GM19397 (cell line): ENCODE measurements around the gene MAGIX.
"Not testable (repeated sequence)": the region's sequence is repeated elsewhere in the genome, so short reads cannot be mapped to it uniquely, and the experiment has no call there.

Source experiments
- ATAC-seq: cut with Tn5 transposase; IDR thresholded peaks from one replicate; pipeline ENCODE4 v1.9.1; 2021; ENCODE audit warnings: mild to moderate bottlenecking, moderate library complexity; ENCODE audit not compliant: unreplicated experiment

Gene MAGIX

GRCh38 chrX:49162620-49163019 lies at the start of gene MAGIX:
Gene MAGIX, plus strand, starts transcription at chrX:49162758. Its CDS starts 132 bp downstream, at chrX:49162890.
- ATAC-seq = no peak

GRCh38 chrX:49116076-49116475 lies 46.5 kb upstream of the MAGIX start:
- ATAC-seq = no peak

DNA sequence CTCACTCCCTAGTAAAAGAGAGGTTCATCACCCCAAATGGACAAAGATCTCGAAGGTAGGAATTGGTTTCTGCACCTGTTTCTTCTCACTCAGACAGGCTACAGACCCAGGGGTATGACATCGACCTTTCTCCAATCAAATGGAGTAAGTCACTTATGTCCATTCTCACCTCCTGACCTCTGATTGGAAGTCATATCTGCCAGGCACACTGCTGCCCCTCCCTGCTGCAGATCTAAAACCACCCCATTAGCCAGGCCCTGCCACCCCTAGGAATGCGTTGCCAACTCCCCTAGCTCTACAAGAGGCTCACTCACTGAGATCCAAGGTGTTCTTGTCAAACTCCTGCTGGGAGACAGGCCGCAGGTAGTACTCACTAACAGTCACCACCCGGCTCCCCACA lies 45.8 kb upstream of the MAGIX start:
- no peak for ATAC-seq

DNA sequence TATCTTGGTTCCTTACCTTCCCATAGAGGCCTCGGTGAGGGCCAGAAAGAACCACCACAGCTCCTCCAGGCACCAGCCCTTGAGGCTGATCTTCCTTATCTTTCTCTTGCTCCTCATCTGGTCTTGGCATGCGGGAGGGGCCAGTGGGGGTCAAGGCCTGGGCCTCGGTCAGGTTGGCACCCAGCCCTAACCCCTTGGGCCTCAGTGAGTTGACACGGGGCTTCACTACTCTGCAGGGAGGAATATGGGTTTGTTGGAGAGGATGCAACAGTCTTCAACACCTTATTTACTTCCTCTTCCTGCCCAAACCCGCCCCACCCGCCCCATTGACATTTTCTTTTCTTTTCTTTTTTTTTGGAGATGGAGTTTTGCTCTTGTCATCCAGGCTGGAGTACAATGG lies 45.0 kb upstream of the MAGIX start:
- no peak for ATAC-seq

DNA sequence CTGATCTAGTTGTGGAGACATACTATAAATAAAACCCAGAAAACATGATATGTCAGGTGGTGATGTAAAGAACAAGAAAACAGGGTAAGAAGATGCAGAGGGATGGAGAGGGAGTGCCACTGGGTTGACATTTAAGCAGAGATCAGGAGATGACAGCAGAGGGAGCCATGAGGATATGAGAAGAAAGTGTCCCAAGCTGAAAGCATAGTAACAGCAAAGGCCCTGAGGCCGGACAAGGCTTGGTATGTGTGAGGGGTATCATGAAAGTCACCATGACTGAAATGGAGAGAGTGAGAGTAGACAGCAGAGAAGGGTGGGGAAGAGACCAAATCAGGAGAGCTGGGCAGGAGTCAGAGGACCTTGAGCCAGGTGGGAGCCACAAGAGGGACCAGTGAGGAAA lies 42.5 kb upstream of the MAGIX start:
- no peak for ATAC-seq

DNA sequence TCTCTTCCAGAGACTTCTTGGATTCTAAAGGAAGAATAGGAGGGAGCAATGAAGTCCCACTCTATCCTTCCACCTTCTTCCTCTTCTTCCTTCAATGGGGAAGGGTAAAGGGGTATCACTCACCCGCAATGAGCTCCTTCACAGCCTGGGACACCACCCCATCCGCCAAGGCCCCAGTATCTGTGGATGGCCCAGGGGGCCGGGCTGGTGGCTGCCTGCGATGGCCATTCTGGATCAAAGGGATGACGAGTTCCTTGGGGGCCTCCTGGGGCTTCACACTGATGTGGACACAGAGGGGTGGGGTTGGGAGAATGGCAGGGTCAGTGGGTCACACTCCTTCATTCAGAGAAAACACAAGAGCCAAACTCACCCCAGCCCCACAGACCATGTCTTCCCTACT lies 40.1 kb upstream of the MAGIX start:
- ATAC-seq = no peak

- ATAC-seq = not testable (repeated sequence)
These were observed 34.8 kb upstream of the MAGIX start for GRCh38 chrX:49127742-49128258.

DNA sequence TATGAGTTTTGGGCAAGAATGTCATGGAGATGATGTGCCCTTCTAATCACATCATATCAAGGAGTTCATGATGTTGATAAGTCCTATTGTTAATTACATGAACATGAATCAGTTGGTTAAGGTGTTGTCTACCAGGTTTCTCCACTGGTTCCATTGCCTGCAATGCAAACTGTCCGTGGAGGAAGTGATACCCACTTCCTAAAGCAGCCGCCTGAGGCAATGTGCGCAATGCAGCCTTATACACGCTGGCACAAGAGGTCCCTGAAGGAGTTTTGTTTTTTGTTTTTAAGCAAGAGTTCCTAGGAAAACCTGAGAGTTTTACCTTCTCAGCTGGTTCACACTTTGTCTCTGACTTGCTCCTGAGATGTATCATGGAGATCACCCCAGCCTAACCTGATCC lies 33.1 kb upstream of the MAGIX start:
- ATAC-seq = no peak

DNA sequence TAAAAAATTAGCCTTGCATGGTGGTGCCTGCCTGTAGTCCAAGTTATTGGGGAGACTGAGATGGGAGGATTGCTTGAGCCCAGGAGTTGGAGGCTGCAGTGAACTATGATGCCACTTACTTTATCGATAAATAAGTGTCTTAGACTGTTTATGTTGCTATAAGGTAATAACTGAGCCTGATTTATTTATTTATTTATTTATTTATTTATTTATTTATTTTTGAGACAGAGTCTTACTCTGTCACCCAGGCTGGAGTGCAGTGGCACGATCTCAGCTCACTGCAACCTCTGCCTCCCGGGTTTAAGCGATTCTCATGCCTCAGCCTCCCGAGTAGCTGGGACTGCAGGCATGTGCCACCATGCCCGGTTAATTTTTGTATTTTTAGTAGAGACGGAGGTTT lies 30.3 kb upstream of the MAGIX start:
- not testable (repeated sequence) for ATAC-seq

- no peak for ATAC-seq
These were observed 28.8 kb upstream of the MAGIX start for GRCh38 chrX:49133759-49134158.

GRCh38 chrX:49137492-49137891 lies 25.1 kb upstream of the MAGIX start:
- no peak for ATAC-seq

GRCh38 chrX:49139713-49140112 lies 22.8 kb upstream of the MAGIX start:
- ATAC-seq = no peak

DNA sequence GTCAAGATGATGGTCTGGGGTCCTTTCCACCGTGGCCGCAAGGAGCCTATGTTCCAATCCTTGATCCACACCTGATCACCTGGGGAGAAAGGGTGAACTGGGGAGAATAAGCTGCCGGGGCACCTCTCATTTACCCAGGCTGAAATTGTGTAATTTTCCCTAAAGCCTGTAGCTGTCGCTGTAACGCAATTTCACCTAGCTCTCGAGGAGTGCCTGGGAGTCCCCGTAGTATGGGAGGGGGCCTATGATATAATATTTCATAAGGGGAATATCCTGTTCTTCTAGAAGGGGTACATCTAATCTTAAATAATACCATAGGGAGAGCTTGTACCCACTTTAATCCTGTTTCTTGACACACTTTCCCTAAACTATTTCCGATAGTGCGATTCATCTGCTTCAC lies 20.3 kb upstream of the MAGIX start:
- not testable (repeated sequence) for ATAC-seq

DNA sequence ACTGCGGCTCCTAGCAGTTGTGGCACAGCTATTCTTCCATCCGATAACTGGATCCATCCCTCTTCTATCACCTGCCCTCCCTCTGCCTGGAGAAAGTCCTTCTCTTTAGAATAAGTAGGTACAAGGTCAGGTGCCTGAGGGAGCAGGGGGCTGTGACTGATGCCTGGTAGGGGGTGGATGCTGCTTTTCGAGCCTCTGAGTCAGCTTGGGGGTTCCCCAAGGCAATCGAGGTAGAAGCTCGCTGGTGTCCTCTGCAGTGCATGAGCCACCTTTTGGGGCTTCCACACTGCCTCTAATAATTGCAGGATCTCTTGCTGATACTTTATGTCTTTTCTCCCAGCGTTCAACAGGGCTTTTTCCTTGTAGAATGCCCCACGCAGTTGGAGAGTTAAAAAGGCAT lies 19.4 kb upstream of the MAGIX start:
- ATAC-seq = not testable (repeated sequence)

- no peak for ATAC-seq
These were observed 15.3 kb upstream of the MAGIX start for GRCh38 chrX:49147282-49147681.

DNA sequence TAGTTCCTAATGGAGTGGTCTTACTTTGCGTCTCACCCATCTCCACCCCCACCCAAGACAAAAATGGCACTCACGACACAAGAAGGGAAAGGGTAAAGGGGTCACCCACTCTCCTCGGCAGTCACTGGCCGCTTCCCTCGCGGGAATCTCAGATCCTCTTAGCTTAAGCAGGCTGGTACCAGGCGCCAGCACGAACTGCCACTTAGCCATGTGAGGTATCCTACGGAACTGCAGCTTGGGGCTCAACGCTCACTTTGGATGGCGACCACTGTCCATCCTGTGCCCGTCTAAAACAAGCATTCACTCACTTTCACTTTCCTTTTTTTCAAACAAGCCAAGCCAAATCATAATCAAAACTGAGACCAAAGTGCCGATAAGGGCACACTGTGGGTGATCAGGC lies 14.6 kb upstream of the MAGIX start:
- ATAC-seq = no peak

DNA sequence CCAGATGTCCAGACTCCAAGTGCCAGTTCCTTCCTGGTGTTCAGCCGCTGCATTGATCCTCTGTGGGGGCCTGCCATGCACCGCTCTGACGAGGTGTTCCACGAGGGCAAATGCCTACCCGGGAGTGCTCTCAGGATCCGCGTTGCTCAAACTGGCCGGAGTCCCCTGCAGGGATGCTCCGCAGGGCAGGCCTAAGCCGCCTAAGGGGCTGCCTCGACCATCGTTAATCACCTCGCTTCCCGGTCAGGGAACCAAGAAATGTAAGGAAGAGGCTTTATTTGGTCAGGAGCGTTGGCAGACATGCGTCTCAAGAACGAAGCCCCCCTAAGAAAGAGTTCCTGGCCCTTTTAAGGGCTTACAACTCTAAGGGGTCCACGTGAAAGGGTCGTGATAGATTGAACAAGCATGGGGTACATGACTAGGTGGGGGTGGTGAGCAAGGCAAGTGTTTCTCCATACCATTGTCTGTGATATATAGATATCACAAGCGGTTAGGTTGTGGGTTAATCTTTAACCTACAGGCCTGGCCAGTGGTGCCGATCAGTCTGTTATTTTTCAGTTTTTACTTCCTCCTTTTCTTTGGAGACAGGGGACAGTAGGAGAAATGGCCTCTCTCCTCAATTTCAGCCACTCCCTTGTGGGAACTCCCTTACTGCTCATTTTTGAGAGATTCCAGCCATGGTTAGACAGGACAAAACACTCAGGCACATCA lies 14.0 kb upstream of the MAGIX start:
- not testable (repeated sequence) for ATAC-seq

DNA sequence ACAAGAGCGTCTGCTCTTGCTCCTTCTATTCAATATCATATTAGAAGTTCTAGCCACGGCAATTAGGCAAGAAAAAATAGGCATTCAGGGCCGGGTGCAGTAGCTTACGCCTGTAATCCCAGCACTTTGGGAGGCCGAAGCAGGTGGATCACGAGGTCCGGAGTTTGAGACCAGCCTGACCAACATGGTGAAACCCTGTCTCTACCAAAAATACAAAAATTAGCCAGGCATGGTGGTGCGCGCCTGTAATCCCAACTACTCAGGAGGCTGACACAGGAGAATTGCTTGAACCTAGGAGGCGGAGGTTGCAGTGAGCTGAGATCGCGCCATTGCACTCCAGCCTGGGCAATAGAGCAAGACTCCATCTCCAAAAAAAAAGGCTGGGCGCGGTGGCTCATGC lies 13.3 kb upstream of the MAGIX start:
- ATAC-seq = not testable (repeated sequence)

DNA sequence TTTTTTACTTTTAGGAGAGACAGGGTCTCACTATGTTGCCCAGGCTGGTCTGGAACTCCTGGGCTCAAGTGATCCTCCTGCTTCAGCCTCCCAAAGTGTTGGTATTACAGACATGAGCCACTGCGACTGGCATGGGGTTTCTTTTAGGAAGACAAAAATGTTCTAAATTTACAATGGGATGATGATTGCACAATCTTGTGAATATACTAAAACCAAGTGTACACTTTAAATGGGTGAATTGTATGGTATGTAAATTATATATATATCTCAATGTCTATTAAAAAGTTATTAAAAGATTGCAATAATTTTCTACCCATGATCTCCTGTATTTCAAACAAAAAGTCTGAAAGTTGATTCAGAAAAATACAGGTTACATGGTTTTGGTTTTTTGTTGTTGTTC lies 9.1 kb upstream of the MAGIX start:
- no peak for ATAC-seq

DNA sequence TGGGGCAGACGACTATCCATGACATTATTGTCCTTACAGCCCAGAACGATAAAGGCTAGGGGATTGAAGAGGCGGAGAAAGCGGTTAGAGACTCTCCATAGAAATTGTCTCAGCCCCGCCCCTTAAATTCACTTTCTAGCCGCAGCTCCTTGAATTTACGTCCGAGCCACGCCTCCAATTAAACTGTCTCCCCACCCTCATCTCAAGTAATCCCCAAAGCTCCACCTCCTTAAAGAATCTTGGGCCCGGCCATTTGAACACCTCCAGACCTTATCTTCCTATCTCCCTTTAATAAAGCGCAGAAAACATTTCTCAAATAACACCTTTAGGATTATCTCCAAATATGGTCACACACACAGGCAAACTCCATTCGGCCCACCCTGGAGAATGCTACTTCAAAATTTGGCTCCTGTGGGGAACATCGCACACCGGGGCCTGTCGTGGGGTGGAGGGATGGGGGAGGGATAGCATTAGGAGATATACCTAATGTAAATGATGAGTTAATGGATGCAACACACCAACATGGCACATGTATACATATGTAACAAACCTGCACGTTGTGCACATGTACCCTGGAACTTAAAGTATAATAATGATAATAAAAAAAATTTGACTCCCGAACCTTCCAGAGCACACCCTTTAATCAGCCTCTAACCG lies 7.2 kb upstream of the MAGIX start:
- no peak for ATAC-seq

GRCh38 chrX:49155900-49156837 lies 6.4 kb upstream of the MAGIX start:
- peak; percentile 96 for ATAC-seq
